GM12875 (cell line): Measurements from ENCODE around the gene BRSK2.

Experiments used
- H3K4me3 ChIP-seq: one replicate; pipeline ENCODE4 v1.5.1; 2011; ENCODE audit warnings: low read depth, low read length, control low read depth
- TF ChIP-seq, protein P1 (sequence below): IDR thresholded peaks from 2 replicates; pipeline ENCODE4 v1.5.1; 2011; ENCODE audit warnings: low read depth, mild to moderate bottlenecking, control low read depth, inconsistent platforms, low read length, moderate library complexity, borderline replicate concordance; ENCODE audit not compliant: insufficient read depth

BRSK2 gene

DNA sequence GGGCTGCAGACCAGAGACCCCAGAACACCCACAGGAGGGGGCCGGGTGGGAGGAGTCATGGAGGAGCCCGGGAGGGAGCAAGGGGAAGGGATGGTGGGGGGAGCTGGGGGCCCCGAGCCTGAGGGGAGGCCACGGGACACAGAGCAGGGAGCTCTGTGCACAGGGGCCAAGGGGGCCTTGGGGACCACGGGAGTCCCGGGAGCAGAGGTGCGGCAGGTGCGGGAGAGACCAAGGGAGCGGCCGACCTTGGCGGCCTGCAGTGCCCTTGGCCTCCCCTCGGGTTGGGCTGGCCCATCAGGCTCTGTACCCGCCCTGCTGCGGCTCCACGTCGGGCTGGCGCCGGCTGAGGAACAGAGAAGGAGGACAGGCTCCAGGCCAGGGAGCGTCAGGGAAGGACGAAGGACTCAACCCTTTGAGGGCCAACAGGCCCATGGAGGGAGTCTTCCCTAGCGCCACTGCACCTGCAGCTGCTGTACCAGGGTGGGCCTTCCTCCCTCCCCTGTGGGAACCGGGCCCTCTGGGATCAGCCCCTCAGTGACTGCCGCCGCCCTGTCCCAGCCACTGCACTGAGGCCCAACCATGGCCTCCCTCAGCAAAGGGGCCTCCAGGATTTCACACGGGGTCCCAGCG is 17.8 kb upstream of the BRSK2 start:
- TF ChIP-seq, protein P1, sequence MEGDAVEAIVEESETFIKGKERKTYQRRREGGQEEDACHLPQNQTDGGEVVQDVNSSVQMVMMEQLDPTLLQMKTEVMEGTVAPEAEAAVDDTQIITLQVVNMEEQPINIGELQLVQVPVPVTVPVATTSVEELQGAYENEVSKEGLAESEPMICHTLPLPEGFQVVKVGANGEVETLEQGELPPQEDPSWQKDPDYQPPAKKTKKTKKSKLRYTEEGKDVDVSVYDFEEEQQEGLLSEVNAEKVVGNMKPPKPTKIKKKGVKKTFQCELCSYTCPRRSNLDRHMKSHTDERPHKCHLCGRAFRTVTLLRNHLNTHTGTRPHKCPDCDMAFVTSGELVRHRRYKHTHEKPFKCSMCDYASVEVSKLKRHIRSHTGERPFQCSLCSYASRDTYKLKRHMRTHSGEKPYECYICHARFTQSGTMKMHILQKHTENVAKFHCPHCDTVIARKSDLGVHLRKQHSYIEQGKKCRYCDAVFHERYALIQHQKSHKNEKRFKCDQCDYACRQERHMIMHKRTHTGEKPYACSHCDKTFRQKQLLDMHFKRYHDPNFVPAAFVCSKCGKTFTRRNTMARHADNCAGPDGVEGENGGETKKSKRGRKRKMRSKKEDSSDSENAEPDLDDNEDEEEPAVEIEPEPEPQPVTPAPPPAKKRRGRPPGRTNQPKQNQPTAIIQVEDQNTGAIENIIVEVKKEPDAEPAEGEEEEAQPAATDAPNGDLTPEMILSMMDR = no peak

GRCh38 chr11:1372660-1373059 is 17.1 kb upstream of the BRSK2 start:
- no peak overlapping the region for H3K4me3 ChIP-seq
- TF ChIP-seq, protein P1 = no peak

More for the DNA sequence above, 17.8 kb upstream of the BRSK2 start:
- H3K4me3 ChIP-seq = no peak overlapping the region

GRCh38 chr11:1373536-1374214 is 16.1 kb upstream of the BRSK2 start:
- no peak overlapping the region for H3K4me3 ChIP-seq
- TF ChIP-seq, protein P1 = no peak

GRCh38 chr11:1375161-1375954 is 14.4 kb upstream of the BRSK2 start:
- TF ChIP-seq, protein P1 = no peak
- H3K4me3 ChIP-seq = no peak overlapping the region

- no peak overlapping the region for H3K4me3 ChIP-seq
- TF ChIP-seq, protein P1 = no peak
Observed at GRCh38 chr11:1375955-1376258, 13.8 kb upstream of the BRSK2 start.

GRCh38 chr11:1377231-1377780 is 12.4 kb upstream of the BRSK2 start:
- TF ChIP-seq, protein P1 = no peak
- H3K4me3 ChIP-seq = no peak overlapping the region
